H1 (cell line): ENCODE measurements around the gene KISS1.

ENCODE experiments used
- EZH2 ChIP-seq: fragments of 200-600 bp; sonication (generic); IDR thresholded peaks from 2 replicates; pipeline ENCODE4 v1.7.1; 2012; ENCODE audit warnings: low read depth, mild to moderate bottlenecking, moderate library complexity, low read length, inconsistent platforms; ENCODE audit not compliant: severe bottlenecking
- KDM1A ChIP-seq: fragments of 200-600, 300-600 bp; sonication (generic); IDR thresholded peaks from 2 replicates; pipeline ENCODE4 v1.7.1; 2016; ENCODE audit warnings: mild to moderate bottlenecking, low read length, borderline replicate concordance

GRCh38 chr1:204240233-204240632 is 43.9 kb upstream of the KISS1 start:
- no peak for TF ChIP-seq KDM1A
- TF ChIP-seq EZH2 = no peak
